GM12891 (cell line): ENCODE measurements around the gene ZBTB16.

Experiments used
- PAX5 ChIP-seq: IDR thresholded peaks from 2 replicates; pipeline ENCODE4 v1.6.1; 2011; ENCODE audit warnings: low read length, moderate library complexity, mild to moderate bottlenecking; ENCODE audit not compliant: insufficient read depth, severe bottlenecking
- POLR2A ChIP-seq: IDR thresholded peaks from 2 replicates; pipeline ENCODE4 v1.6.1; 2011; ENCODE audit warnings: low read depth, low read length, control low read depth
- POLR2AphosphoS5 ChIP-seq: IDR thresholded peaks from 2 replicates; pipeline ENCODE4 v1.6.1; 2011; ENCODE audit warnings: low read depth, low read length, control low read depth
- SPI1 ChIP-seq: IDR thresholded peaks from 2 replicates; pipeline ENCODE4 v1.6.1; 2011; ENCODE audit warnings: low read depth, low read length, control low read depth
- TAF1 ChIP-seq: IDR thresholded peaks from 2 replicates; pipeline ENCODE4 v1.6.1; 2011; ENCODE audit warnings: low read depth, low read length, control low read depth

- TF ChIP-seq POLR2A (no peak), POLR2AphosphoS5 (no peak), TAF1 (no peak), SPI1 (no peak), PAX5 (no peak)
Observed at GRCh38 chr11:114211444-114212121, 152.1 kb downstream of the ZBTB16 start.
